HepG2 (cell line): ENCODE results near the gene ZFAND3.

ENCODE experiments used
- CTCF ChIP-seq: sonication (generic); formaldehyde crosslinking; IDR thresholded peaks from 2 replicates; pipeline ENCODE4 v1.5.0; 2020; ENCODE audit warnings: mild to moderate bottlenecking, missing genetic modification reagents, moderate library complexity
- FOXA1 ChIP-seq, 2 experiments: fragments of 450-650 bp in 1 of 2; sonication (generic) in 1 of 2; formaldehyde crosslinking in 1 of 2; IDR thresholded peaks; 2 replicates each; pipeline versions ENCODE4 v1.4.0 to v1.6.1; 2016 to 2020; ENCODE audit warnings: missing genetic modification reagents in 1 of 2
- MED1 ChIP-seq: sonication (generic); formaldehyde crosslinking; IDR thresholded peaks from 2 replicates; pipeline ENCODE4 v1.4.0; 2020; ENCODE audit warnings: missing genetic modification reagents
- MLX ChIP-seq: IDR thresholded peaks from 2 replicates; pipeline ENCODE4 v1.6.1; 2016
- SNRNP70 ChIP-seq: fragments of 200-400 bp; formaldehyde crosslinking; IDR thresholded peaks from 2 replicates; pipeline ENCODE4 v1.6.1; 2017; ENCODE audit warnings: mild to moderate bottlenecking, low read depth, low read length, moderate library complexity
- ZNF350 ChIP-seq: sonication (generic); formaldehyde crosslinking; IDR thresholded peaks from 2 replicates; pipeline ENCODE4 v1.4.0; 2020; ENCODE audit warnings: mild to moderate bottlenecking, low read depth, missing genetic modification reagents, borderline replicate concordance
- ZZZ3 ChIP-seq: sonication (generic); formaldehyde crosslinking; IDR thresholded peaks from 2 replicates; pipeline ENCODE4 v1.4.0; 2020; ENCODE audit warnings: missing genetic modification reagents, mild to moderate bottlenecking, borderline replicate concordance

GRCh38 chr6:37923514-37923913, 104.0 kb downstream of the ZFAND3 start:
- no peak for TF ChIP-seq MED1 (CRISPR knock-in tag)
- no peak for TF ChIP-seq ZNF350 (CRISPR knock-in tag)
- no peak for TF ChIP-seq FOXA1 (IDR thresholded peaks at IDR 0.05)
- no peak for TF ChIP-seq FOXA1 (CRISPR knock-in tag; IDR thresholded peaks at IDR 0.05)
- TF ChIP-seq CTCF (CRISPR knock-in tag): no peak
- no peak for TF ChIP-seq ZZZ3 (CRISPR knock-in tag)
- no peak for TF ChIP-seq MLX (CRISPR knock-in tag)
- TF ChIP-seq SNRNP70: no peak
